ENCODE data around the gene LPCAT3.

- TF ChIP-seq, protein P1, sequence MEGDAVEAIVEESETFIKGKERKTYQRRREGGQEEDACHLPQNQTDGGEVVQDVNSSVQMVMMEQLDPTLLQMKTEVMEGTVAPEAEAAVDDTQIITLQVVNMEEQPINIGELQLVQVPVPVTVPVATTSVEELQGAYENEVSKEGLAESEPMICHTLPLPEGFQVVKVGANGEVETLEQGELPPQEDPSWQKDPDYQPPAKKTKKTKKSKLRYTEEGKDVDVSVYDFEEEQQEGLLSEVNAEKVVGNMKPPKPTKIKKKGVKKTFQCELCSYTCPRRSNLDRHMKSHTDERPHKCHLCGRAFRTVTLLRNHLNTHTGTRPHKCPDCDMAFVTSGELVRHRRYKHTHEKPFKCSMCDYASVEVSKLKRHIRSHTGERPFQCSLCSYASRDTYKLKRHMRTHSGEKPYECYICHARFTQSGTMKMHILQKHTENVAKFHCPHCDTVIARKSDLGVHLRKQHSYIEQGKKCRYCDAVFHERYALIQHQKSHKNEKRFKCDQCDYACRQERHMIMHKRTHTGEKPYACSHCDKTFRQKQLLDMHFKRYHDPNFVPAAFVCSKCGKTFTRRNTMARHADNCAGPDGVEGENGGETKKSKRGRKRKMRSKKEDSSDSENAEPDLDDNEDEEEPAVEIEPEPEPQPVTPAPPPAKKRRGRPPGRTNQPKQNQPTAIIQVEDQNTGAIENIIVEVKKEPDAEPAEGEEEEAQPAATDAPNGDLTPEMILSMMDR (IDR thresholded peaks at IDR 0.05) = no peak
- no peak for TF ChIP-seq POLR2A (IDR thresholded peaks at IDR 0.05)
Observed at GRCh38 chr12:6968426-6968825, 49.9 kb downstream of the LPCAT3 start.
